Adipose tissue (tissue), 3 donors: ENCODE measurements around the gene RPL10. TPM values are rescaled to one million over a fixed set of nuclear protein-coding genes. Genes with fewer than 3 reads are reported as not detected.

ENCODE experiments used
- polyA plus RNA-seq, 3 donors: library from polyadenylated mRNA; stranded (reverse); fragments of 200-250 nt; gene quantifications; one replicate each; pipeline ENCODE4 v1.2.3, GENCODE V29; 2013
- donor health status: healthy with polysubstance abuse.
- donor health status: Bipolar disorder and iron deficiency.
- donor health status: healthy.

RPL10 gene
- polyA plus RNA-seq, 3 donors = 6,483 to 8,176 (median 7,781) TPM

Other genes with a start within 250 kb of the RPL10 start
- not detected for gene OPN1MW, start 215.8 kb upstream of the RPL10 start, polyA plus RNA-seq
- not detected for gene OPN1MW2, start 178.6 kb upstream of the RPL10 start, polyA plus RNA-seq
- not detected for gene OPN1MW3, start 140.8 kb upstream of the RPL10 start, polyA plus RNA-seq
- not detected for gene TEX28, start 103.3 kb upstream of the RPL10 start, polyA plus RNA-seq
- under 1 TPM; 0.05 to 0.40 (median 0.11) TPM for gene TKTL1, start 102.6 kb upstream of the RPL10 start, polyA plus RNA-seq
- gene FLNA, start 23.7 kb upstream of the RPL10 start, polyA plus RNA-seq = 100 to 1,000 TPM; 118 to 552 (median 446) TPM
- 100 to 1,000 TPM in 1 of 3 donors, 10 to 100 TPM in 2; 66.4 to 115 (median 90.5) TPM for gene EMD, start 19.1 kb upstream of the RPL10 start, polyA plus RNA-seq
- 10 to 100 TPM in 2 of 3 donors, 1 to 10 TPM in 1; 7.5 to 26.6 (median 18.6) TPM for gene DNASE1L1, start 10.9 kb downstream of the RPL10 start, polyA plus RNA-seq
- 10 to 100 TPM; 22.4 to 45.8 (median 35.2) TPM for gene TAFAZZIN, start 13.2 kb downstream of the RPL10 start, polyA plus RNA-seq
- 10 to 100 TPM; 30.9 to 68.7 (median 45.9) TPM for gene ATP6AP1, start 30.3 kb downstream of the RPL10 start, polyA plus RNA-seq
- gene GDI1, start 38.8 kb downstream of the RPL10 start, polyA plus RNA-seq = 10 to 100 TPM; 50.7 to 95.3 (median 94.8) TPM
- gene FAM50A, start 45.8 kb downstream of the RPL10 start, polyA plus RNA-seq = 100 to 1,000 TPM in 2 of 3 donors, 10 to 100 TPM in 1; 52.0 to 111 (median 106) TPM
- gene PLXNA3, start 59.9 kb downstream of the RPL10 start, polyA plus RNA-seq = 10 to 100 TPM in 1 of 3 donors, 1 to 10 TPM in 2; 6.3 to 11.6 (median 9.7) TPM
- 10 to 100 TPM; 20.6 to 30.0 (median 23.1) TPM for gene LAGE3, start 80.9 kb downstream of the RPL10 start, polyA plus RNA-seq
- gene UBL4A, start 88.2 kb downstream of the RPL10 start, polyA plus RNA-seq = 10 to 100 TPM; 20.6 to 35.4 (median 24.3) TPM
- gene SLC10A3, start 92.3 kb downstream of the RPL10 start, polyA plus RNA-seq = 10 to 100 TPM; 19.4 to 26.7 (median 25.0) TPM
- 10 to 100 TPM; 48.9 to 61.5 (median 49.3) TPM for gene FAM3A, start 117.9 kb downstream of the RPL10 start, polyA plus RNA-seq
- gene G6PD, start 148.5 kb downstream of the RPL10 start, polyA plus RNA-seq = 10 to 100 TPM; 17.6 to 88.4 (median 33.6) TPM
- gene IKBKG, start 149.2 kb downstream of the RPL10 start, polyA plus RNA-seq = 10 to 100 TPM; 10.6 to 29.0 (median 20.2) TPM
- under 1 TPM in 1 of 3 donors, not detected in 2; 0.51 TPM for gene CTAG1A, start 186.8 kb downstream of the RPL10 start, polyA plus RNA-seq
- under 1 TPM in 1 of 3 donors, not detected in 2; 0.59 TPM for gene CTAG1B, start 220.9 kb downstream of the RPL10 start, polyA plus RNA-seq